ENCODE measurements around the gene PTPRE.

DNA sequence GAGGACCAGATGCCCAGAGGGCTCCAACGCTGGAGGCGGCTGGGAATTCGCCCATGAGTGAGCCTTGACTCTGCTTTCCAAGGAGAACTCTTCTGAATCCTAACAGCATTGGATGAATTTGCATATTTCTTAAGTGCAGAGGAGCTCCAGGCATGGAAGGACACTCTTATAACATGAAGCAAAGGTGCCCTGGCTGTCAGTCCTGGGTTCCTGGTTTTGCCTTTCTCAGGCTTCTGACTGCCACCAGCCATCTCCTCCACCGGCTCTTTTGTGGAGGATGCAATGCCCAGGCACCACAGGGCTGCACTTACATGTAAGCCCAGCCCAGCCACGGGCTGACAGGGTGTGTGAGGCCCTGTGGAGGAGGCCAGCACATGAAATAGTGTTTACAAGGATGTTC is 22.4 kb upstream of the PTPRE start:
- TF ChIP-seq, protein P1, sequence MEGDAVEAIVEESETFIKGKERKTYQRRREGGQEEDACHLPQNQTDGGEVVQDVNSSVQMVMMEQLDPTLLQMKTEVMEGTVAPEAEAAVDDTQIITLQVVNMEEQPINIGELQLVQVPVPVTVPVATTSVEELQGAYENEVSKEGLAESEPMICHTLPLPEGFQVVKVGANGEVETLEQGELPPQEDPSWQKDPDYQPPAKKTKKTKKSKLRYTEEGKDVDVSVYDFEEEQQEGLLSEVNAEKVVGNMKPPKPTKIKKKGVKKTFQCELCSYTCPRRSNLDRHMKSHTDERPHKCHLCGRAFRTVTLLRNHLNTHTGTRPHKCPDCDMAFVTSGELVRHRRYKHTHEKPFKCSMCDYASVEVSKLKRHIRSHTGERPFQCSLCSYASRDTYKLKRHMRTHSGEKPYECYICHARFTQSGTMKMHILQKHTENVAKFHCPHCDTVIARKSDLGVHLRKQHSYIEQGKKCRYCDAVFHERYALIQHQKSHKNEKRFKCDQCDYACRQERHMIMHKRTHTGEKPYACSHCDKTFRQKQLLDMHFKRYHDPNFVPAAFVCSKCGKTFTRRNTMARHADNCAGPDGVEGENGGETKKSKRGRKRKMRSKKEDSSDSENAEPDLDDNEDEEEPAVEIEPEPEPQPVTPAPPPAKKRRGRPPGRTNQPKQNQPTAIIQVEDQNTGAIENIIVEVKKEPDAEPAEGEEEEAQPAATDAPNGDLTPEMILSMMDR (IDR thresholded peaks at IDR 0.05; ENCODE audit: low read depth, low read length, missing input control): no peak
- TF ChIP-seq JUND (IDR thresholded peaks at IDR 0.05) (no peak), SP1 (IDR thresholded peaks at IDR 0.05) (no peak), RAD21 (IDR thresholded peaks at IDR 0.05) (no peak), TAF1 (conservative IDR thresholded peaks at IDR 0.05) (no peak), EGR1 (IDR thresholded peaks at IDR 0.05; ENCODE audit: low read depth in 2 of 2) (no peak), YY1 (IDR thresholded peaks at IDR 0.05) (no peak), FOXA2 (IDR thresholded peaks at IDR 0.05) (no peak), FOXA1 (IDR thresholded peaks at IDR 0.05) (no peak)
- TF ChIP-seq, protein P2, sequence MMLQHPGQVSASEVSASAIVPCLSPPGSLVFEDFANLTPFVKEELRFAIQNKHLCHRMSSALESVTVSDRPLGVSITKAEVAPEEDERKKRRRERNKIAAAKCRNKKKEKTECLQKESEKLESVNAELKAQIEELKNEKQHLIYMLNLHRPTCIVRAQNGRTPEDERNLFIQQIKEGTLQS (IDR thresholded peaks at IDR 0.05): no peak
- TF ChIP-seq, protein P3, sequence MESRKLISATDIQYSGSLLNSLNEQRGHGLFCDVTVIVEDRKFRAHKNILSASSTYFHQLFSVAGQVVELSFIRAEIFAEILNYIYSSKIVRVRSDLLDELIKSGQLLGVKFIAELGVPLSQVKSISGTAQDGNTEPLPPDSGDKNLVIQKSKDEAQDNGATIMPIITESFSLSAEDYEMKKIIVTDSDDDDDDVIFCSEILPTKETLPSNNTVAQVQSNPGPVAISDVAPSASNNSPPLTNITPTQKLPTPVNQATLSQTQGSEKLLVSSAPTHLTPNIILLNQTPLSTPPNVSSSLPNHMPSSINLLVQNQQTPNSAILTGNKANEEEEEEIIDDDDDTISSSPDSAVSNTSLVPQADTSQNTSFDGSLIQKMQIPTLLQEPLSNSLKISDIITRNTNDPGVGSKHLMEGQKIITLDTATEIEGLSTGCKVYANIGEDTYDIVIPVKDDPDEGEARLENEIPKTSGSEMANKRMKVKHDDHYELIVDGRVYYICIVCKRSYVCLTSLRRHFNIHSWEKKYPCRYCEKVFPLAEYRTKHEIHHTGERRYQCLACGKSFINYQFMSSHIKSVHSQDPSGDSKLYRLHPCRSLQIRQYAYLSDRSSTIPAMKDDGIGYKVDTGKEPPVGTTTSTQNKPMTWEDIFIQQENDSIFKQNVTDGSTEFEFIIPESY (IDR thresholded peaks at IDR 0.05): no peak
- TF ChIP-seq, protein P4, sequence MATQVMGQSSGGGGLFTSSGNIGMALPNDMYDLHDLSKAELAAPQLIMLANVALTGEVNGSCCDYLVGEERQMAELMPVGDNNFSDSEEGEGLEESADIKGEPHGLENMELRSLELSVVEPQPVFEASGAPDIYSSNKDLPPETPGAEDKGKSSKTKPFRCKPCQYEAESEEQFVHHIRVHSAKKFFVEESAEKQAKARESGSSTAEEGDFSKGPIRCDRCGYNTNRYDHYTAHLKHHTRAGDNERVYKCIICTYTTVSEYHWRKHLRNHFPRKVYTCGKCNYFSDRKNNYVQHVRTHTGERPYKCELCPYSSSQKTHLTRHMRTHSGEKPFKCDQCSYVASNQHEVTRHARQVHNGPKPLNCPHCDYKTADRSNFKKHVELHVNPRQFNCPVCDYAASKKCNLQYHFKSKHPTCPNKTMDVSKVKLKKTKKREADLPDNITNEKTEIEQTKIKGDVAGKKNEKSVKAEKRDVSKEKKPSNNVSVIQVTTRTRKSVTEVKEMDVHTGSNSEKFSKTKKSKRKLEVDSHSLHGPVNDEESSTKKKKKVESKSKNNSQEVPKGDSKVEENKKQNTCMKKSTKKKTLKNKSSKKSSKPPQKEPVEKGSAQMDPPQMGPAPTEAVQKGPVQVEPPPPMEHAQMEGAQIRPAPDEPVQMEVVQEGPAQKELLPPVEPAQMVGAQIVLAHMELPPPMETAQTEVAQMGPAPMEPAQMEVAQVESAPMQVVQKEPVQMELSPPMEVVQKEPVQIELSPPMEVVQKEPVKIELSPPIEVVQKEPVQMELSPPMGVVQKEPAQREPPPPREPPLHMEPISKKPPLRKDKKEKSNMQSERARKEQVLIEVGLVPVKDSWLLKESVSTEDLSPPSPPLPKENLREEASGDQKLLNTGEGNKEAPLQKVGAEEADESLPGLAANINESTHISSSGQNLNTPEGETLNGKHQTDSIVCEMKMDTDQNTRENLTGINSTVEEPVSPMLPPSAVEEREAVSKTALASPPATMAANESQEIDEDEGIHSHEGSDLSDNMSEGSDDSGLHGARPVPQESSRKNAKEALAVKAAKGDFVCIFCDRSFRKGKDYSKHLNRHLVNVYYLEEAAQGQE (IDR thresholded peaks at IDR 0.05): no peak
- TF ChIP-seq, protein P5, sequence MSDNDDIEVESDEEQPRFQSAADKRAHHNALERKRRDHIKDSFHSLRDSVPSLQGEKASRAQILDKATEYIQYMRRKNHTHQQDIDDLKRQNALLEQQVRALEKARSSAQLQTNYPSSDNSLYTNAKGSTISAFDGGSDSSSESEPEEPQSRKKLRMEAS (IDR thresholded peaks at IDR 0.05): no peak

Data from liver (tissue), 3 donors.